WTC11 (cell line): ENCODE measurements around the gene SNX6. TPM values are rescaled to one million over a fixed set of nuclear protein-coding genes. Genes with fewer than 3 reads are reported as not detected.

Experiments
- ATAC-seq: fragments of 200-7000 bp; cut with Tn5 transposase; 2 replicates; pipeline ENCODE4 v1.10.0; 2021; ENCODE audit warnings: mild to moderate bottlenecking, moderate library complexity
- CTCF ChIA-PET: fragments of 300-600 bp; sonication (Branson Sonifier 250); formaldehyde crosslinking; loops from one replicate; lab custom pipeline; 2021; ENCODE audit warnings: antibody characterized with exemption; lab: Charles Lee
- POLR2A ChIA-PET: fragments of 350-600 bp; sonication (Branson Sonifier 250); formaldehyde crosslinking; loops from one replicate; lab custom pipeline; 2021; ENCODE audit warnings: antibody characterized with exemption; lab: Charles Lee
- DNase-seq: peaks from one replicate; pipeline ENCODE4 v3.0.0; 2021; ENCODE audit warnings: low spot score
- H3K27ac Mint-ChIP-seq: 2 replicates; pipeline ENCODE4 v1.8.0; 2021; ENCODE audit warnings: mixed read lengths
- H3K27me3 Mint-ChIP-seq: 2 replicates; pipeline ENCODE4 v1.8.0; 2021; ENCODE audit warnings: low read depth, mild to moderate bottlenecking, moderate library complexity, mixed read lengths
- H3K36me3 Mint-ChIP-seq: 2 replicates; pipeline ENCODE4 v1.8.0; 2021; ENCODE audit warnings: mixed read lengths
- H3K4me1 Mint-ChIP-seq: 2 replicates; pipeline ENCODE4 v1.8.0; 2022; ENCODE audit warnings: mixed read lengths
- H3K4me3 Mint-ChIP-seq: 2 replicates; pipeline ENCODE4 v1.8.0; 2021; ENCODE audit warnings: mild to moderate bottlenecking, moderate library complexity, mixed read lengths
- H3K9me3 Mint-ChIP-seq: 2 replicates; pipeline ENCODE4 v1.8.0; 2021; ENCODE audit warnings: mixed read lengths
- KAT7 ChIP-seq: sonication (generic); formaldehyde crosslinking; IDR thresholded peaks from 2 replicates; pipeline ENCODE4 v1.8.1; 2023; ENCODE audit warnings: missing genetic modification reagents, mild to moderate bottlenecking, borderline replicate concordance
- NFE2L1 ChIP-seq: sonication (generic); formaldehyde crosslinking; IDR thresholded peaks from 2 replicates; pipeline ENCODE4 v1.8.1; 2023; ENCODE audit warnings: missing genetic modification reagents
- OVOL2 ChIP-seq: fragments of 250-450 bp; sonication (Bioruptor Pico); IDR thresholded peaks from 2 replicates; pipeline ENCODE4 v1.9.0; 2021; ENCODE audit warnings: mild to moderate bottlenecking, borderline replicate concordance
- SP1 ChIP-seq: sonication (generic); formaldehyde crosslinking; conservative IDR thresholded peaks from 2 replicates; pipeline ENCODE4 v1.8.1; 2022; ENCODE audit warnings: missing genetic modification reagents
- TCF7 ChIP-seq: sonication (generic); formaldehyde crosslinking; IDR thresholded peaks from 2 replicates; pipeline ENCODE4 v1.8.0; 2022; ENCODE audit warnings: mild to moderate bottlenecking, low read depth, missing genetic modification reagents, moderate library complexity
- TEAD1 ChIP-seq: sonication (generic); formaldehyde crosslinking; IDR thresholded peaks from 2 replicates; pipeline ENCODE4 v1.8.0; 2022; ENCODE audit warnings: mild to moderate bottlenecking, missing genetic modification reagents
- ZNF138 ChIP-seq: sonication (generic); formaldehyde crosslinking; conservative IDR thresholded peaks from 2 replicates; pipeline ENCODE4 v1.8.1; 2022; ENCODE audit warnings: mild to moderate bottlenecking, moderate library complexity, missing genetic modification reagents
- ZNF317 ChIP-seq: sonication (generic); formaldehyde crosslinking; IDR thresholded peaks from 2 replicates; pipeline ENCODE4 v1.8.1; 2023; ENCODE audit warnings: low read depth, mild to moderate bottlenecking, moderate library complexity, missing genetic modification reagents, borderline replicate concordance
- ZNF671 ChIP-seq: fragments of 250-450 bp; sonication (Bioruptor Pico); IDR thresholded peaks from 2 replicates; pipeline ENCODE4 v1.8.0; 2021; ENCODE audit warnings: mild to moderate bottlenecking
- total RNA-seq: library from RNA; stranded (reverse); gene quantifications from 3 replicates; pipeline ENCODE4 v1.2.3, GENCODE V29; 2021
- TF ChIP-seq, protein P1 (sequence below): sonication (generic); formaldehyde crosslinking; conservative IDR thresholded peaks from 2 replicates; pipeline ENCODE4 v1.8.1; 2023; ENCODE audit warnings: mild to moderate bottlenecking, low read depth, missing genetic modification reagents, moderate library complexity
- TF ChIP-seq, protein P2 (sequence below): fragments of 250-450 bp; sonication (Bioruptor Pico); IDR thresholded peaks from 2 replicates; pipeline ENCODE4 v1.9.0; 2021; ENCODE audit warnings: mild to moderate bottlenecking
- TF ChIP-seq, protein P3 (sequence below): sonication (generic); formaldehyde crosslinking; IDR thresholded peaks from 2 replicates; pipeline ENCODE4 v1.8.1; 2022; ENCODE audit warnings: missing genetic modification reagents, borderline replicate concordance
- TF ChIP-seq, protein P4 (sequence below): sonication (generic); formaldehyde crosslinking; IDR thresholded peaks from 2 replicates; pipeline ENCODE4 v1.8.0; 2023; ENCODE audit warnings: missing genetic modification reagents
- TF ChIP-seq, protein P5 (sequence below): fragments of 250-450 bp; sonication (Bioruptor Pico); IDR thresholded peaks from 2 replicates; pipeline ENCODE4 v1.9.0; 2021; ENCODE audit warnings: moderate library complexity, mild to moderate bottlenecking, inconsistent platforms, borderline replicate concordance
- TF ChIP-seq, protein P6 (sequence below): sonication (generic); formaldehyde crosslinking; IDR thresholded peaks from 2 replicates; pipeline ENCODE4 v1.8.1; 2023; ENCODE audit warnings: mild to moderate bottlenecking, missing genetic modification reagents, borderline replicate concordance

SNX6 gene
- total RNA-seq, 1 experiment from 2014 or later = 51.3 TPM

DNA sequence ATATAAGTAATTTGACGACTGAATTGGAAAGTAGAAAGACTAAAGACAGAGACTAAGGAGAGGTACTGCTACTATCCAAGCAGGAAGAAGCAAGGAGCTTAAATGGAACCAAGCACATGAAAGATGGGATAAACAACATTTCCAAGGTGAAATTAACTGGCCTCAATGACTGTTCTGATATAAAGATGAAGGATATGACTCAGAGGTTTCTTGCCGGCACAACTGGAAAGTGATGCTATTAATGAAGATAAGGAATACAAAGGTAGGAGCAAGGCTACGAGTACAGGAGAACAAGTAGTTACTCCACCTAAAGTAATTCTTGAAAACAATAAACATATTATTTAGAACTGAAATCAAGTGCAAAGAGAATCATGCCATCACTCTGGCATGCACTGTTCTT lies 6.4 kb downstream of the SNX6 start (continued):
- TF ChIP-seq, protein P1, sequence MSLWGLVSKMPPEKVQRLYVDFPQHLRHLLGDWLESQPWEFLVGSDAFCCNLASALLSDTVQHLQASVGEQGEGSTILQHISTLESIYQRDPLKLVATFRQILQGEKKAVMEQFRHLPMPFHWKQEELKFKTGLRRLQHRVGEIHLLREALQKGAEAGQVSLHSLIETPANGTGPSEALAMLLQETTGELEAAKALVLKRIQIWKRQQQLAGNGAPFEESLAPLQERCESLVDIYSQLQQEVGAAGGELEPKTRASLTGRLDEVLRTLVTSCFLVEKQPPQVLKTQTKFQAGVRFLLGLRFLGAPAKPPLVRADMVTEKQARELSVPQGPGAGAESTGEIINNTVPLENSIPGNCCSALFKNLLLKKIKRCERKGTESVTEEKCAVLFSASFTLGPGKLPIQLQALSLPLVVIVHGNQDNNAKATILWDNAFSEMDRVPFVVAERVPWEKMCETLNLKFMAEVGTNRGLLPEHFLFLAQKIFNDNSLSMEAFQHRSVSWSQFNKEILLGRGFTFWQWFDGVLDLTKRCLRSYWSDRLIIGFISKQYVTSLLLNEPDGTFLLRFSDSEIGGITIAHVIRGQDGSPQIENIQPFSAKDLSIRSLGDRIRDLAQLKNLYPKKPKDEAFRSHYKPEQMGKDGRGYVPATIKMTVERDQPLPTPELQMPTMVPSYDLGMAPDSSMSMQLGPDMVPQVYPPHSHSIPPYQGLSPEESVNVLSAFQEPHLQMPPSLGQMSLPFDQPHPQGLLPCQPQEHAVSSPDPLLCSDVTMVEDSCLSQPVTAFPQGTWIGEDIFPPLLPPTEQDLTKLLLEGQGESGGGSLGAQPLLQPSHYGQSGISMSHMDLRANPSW (CRISPR knock-in tag) = no peak
- TF ChIP-seq TCF7 (CRISPR knock-in tag) = no peak
- no peak for TF ChIP-seq ZNF138
- TF ChIP-seq ZNF671 (CRISPR knock-in tag) = no peak
- TF ChIP-seq, protein P2, sequence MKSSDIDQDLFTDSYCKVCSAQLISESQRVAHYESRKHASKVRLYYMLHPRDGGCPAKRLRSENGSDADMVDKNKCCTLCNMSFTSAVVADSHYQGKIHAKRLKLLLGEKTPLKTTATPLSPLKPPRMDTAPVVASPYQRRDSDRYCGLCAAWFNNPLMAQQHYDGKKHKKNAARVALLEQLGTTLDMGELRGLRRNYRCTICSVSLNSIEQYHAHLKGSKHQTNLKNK (CRISPR knock-in tag) = no peak
- TF ChIP-seq, protein P3, sequence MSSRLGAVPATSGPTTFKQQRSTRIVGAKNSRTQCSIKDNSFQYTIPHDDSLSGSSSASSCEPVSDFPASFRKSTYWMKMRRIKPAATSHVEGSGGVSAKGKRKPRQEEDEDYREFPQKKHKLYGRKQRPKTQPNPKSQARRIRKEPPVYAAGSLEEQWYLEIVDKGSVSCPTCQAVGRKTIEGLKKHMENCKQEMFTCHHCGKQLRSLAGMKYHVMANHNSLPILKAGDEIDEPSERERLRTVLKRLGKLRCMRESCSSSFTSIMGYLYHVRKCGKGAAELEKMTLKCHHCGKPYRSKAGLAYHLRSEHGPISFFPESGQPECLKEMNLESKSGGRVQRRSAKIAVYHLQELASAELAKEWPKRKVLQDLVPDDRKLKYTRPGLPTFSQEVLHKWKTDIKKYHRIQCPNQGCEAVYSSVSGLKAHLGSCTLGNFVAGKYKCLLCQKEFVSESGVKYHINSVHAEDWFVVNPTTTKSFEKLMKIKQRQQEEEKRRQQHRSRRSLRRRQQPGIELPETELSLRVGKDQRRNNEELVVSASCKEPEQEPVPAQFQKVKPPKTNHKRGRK (CRISPR knock-in tag) = no peak

DNA sequence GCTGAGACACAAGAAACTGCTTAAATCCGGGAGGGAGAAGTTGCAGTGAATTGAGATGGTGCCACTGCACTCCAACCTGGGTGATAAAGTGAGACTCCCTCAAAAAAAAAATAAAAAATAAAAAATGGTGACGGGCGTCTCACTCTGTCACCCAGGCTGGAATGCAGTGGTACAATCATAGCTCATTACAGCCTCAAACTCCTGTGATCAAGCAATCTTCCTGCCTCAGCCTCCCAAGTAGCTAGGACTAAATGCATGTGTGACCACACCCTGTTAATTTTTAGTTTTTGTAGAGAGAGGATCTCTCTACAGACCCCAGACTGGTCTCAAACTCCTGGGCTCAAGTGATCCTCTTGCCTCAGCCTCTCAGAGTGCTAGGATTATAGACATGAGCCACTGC lies 9.1 kb downstream of the SNX6 start:
- H3K27ac Mint-ChIP-seq = no peak overlapping the region
- H3K4me1 Mint-ChIP-seq = no peaks in the 10 kb centered on the region
- H3K36me3 Mint-ChIP-seq = peaks cover 29% of the 10 kb centered on the region
- ChIA-PET POLR2A (no interaction called here), CTCF (interaction anchor here (1.6 kb wide), 1 partner anchor 102 kb away, joined by 5 read pairs; no protein-coding TSS in a partner anchor)
- TF ChIP-seq KAT7 (CRISPR knock-in tag) = no peak
- no peak for TF ChIP-seq ZNF317 (CRISPR knock-in tag)
- TF ChIP-seq, protein P4, sequence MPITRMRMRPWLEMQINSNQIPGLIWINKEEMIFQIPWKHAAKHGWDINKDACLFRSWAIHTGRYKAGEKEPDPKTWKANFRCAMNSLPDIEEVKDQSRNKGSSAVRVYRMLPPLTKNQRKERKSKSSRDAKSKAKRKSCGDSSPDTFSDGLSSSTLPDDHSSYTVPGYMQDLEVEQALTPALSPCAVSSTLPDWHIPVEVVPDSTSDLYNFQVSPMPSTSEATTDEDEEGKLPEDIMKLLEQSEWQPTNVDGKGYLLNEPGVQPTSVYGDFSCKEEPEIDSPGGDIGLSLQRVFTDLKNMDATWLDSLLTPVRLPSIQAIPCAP (CRISPR knock-in tag) = no peak
- TF ChIP-seq, protein P5, sequence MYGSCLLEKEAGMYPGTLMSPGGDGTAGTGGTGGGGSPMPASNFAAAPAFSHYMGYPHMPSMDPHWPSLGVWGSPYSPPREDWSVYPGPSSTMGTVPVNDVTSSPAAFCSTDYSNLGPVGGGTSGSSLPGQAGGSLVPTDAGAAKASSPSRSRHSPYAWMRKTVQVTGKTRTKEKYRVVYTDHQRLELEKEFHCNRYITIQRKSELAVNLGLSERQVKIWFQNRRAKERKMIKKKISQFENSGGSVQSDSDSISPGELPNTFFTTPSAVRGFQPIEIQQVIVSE (CRISPR knock-in tag) = no peak
- TF ChIP-seq, protein P6, sequence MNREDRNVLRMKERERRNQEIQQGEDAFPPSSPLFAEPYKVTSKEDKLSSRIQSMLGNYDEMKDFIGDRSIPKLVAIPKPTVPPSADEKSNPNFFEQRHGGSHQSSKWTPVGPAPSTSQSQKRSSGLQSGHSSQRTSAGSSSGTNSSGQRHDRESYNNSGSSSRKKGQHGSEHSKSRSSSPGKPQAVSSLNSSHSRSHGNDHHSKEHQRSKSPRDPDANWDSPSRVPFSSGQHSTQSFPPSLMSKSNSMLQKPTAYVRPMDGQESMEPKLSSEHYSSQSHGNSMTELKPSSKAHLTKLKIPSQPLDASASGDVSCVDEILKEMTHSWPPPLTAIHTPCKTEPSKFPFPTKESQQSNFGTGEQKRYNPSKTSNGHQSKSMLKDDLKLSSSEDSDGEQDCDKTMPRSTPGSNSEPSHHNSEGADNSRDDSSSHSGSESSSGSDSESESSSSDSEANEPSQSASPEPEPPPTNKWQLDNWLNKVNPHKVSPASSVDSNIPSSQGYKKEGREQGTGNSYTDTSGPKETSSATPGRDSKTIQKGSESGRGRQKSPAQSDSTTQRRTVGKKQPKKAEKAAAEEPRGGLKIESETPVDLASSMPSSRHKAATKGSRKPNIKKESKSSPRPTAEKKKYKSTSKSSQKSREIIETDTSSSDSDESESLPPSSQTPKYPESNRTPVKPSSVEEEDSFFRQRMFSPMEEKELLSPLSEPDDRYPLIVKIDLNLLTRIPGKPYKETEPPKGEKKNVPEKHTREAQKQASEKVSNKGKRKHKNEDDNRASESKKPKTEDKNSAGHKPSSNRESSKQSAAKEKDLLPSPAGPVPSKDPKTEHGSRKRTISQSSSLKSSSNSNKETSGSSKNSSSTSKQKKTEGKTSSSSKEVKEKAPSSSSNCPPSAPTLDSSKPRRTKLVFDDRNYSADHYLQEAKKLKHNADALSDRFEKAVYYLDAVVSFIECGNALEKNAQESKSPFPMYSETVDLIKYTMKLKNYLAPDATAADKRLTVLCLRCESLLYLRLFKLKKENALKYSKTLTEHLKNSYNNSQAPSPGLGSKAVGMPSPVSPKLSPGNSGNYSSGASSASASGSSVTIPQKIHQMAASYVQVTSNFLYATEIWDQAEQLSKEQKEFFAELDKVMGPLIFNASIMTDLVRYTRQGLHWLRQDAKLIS (CRISPR knock-in tag) = no peak
- no peak for TF ChIP-seq NFE2L1 (CRISPR knock-in tag)
- no peak for TF ChIP-seq SP1 (CRISPR knock-in tag)
- TF ChIP-seq OVOL2 (CRISPR knock-in tag) = no peak
- TF ChIP-seq TEAD1 (CRISPR knock-in tag) = no peak
- H3K4me3 Mint-ChIP-seq = no peak overlapping the region
- H3K27me3 Mint-ChIP-seq = no peaks in the 10 kb centered on the region
- H3K9me3 Mint-ChIP-seq = no peaks in the 10 kb centered on the region
- ATAC-seq = no peak
- no peak for DNase-seq
